NB4 (cell line): Measurements from ENCODE around the gene DDX5.
A peak's percentile ranks its signal among the peaks of the same experiment; 100 is the strongest.

ENCODE experiments used
- DNase-seq: peaks from one replicate; pipeline ENCODE4 v3.0.0; 2010; ENCODE audit warnings: low read depth
- H3K4me3 ChIP-seq: one replicate; pipeline ENCODE4 v1.5.1; 2011; ENCODE audit warnings: mild to moderate bottlenecking, low read depth, low read length, moderate library complexity
- MYC ChIP-seq: IDR thresholded peaks from 2 replicates; pipeline ENCODE4 v1.6.1; 2011; ENCODE audit warnings: low read depth, low read length
- POLR2A ChIP-seq: IDR thresholded peaks from 2 replicates; pipeline ENCODE4 v1.6.1; 2011; ENCODE audit warnings: mild to moderate bottlenecking; ENCODE audit not compliant: insufficient read length; ENCODE audit errors: extremely low read depth
- TF ChIP-seq, protein P1 (sequence below): IDR thresholded peaks from 2 replicates; pipeline ENCODE4 v1.6.1; 2011; ENCODE audit warnings: low read depth, low read length
- TF ChIP-seq, protein P2 (sequence below): IDR thresholded peaks from one replicate; pipeline ENCODE4 v1.5.1; 2012; ENCODE audit warnings: low read depth, low read length

DDX5 gene

DNA sequence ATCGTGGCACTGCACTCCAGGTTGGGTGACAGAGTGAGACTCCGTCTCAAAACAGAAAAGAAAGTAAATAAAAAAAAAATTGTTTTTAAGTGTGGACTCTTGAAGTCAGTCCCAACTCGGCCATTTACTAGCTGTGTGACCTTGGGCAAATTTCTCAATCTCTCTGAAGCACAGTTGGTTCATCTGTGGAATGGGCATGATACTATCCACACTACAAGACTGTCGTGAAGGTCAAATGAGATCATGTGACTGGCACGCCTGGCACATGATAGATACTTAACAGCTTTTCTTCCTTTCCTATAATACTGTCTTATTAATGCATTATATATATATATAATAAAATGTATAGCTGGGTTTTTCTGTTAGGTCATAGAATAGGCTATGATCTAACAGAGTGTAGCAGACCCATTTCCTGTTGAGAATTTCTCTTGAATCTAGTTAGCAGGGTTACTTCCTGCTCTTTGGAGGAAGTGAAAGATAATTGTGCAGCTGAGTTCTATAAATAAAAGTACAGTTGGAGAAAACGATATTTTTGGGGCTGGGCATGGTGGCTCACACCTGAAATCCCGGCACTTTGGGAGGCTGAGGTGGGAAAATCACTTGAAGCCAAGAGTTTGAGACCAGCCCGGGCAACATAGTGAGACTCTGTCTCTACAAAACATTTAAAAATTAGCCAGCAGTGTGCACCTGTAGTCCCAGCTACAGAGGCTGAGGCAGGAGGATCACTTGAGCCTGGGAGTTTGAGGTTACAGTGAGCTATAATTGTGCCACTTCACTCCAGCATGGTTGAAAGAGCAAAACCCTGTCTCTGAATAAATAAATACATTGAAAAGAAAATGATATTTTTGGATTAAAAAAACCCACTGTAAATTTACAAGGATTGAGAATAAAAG lies 49.9 kb downstream of the DDX5 start:
- TF ChIP-seq POLR2A (no peak), MYC (no peak)
- TF ChIP-seq, protein P1, sequence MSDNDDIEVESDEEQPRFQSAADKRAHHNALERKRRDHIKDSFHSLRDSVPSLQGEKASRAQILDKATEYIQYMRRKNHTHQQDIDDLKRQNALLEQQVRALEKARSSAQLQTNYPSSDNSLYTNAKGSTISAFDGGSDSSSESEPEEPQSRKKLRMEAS: no peak
- TF ChIP-seq, protein P2, sequence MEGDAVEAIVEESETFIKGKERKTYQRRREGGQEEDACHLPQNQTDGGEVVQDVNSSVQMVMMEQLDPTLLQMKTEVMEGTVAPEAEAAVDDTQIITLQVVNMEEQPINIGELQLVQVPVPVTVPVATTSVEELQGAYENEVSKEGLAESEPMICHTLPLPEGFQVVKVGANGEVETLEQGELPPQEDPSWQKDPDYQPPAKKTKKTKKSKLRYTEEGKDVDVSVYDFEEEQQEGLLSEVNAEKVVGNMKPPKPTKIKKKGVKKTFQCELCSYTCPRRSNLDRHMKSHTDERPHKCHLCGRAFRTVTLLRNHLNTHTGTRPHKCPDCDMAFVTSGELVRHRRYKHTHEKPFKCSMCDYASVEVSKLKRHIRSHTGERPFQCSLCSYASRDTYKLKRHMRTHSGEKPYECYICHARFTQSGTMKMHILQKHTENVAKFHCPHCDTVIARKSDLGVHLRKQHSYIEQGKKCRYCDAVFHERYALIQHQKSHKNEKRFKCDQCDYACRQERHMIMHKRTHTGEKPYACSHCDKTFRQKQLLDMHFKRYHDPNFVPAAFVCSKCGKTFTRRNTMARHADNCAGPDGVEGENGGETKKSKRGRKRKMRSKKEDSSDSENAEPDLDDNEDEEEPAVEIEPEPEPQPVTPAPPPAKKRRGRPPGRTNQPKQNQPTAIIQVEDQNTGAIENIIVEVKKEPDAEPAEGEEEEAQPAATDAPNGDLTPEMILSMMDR: no peak
- peak; percentile 67 for DNase-seq
- H3K4me3 ChIP-seq: no peak overlapping the region

DNA sequence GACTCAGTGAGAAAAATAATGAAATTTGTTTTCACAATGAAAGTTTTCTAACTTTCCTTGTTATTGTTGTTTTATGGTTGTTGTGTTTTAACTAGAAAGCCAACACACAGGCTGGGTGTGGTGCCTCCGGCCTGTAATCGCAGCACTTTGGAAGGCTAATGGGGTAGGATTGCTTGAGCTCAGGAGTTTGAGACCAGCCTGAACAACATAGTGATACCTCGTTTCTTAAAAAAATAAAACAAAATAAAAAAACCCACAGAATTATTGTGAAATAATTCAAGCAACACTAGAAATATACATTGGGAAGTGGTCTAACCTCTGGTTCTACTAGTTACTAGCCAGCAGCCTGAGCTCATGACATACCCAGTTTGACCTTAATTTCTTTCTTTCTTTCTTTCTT lies 56.5 kb downstream of the DDX5 start:
- peak; percentile 59 for DNase-seq

DNA sequence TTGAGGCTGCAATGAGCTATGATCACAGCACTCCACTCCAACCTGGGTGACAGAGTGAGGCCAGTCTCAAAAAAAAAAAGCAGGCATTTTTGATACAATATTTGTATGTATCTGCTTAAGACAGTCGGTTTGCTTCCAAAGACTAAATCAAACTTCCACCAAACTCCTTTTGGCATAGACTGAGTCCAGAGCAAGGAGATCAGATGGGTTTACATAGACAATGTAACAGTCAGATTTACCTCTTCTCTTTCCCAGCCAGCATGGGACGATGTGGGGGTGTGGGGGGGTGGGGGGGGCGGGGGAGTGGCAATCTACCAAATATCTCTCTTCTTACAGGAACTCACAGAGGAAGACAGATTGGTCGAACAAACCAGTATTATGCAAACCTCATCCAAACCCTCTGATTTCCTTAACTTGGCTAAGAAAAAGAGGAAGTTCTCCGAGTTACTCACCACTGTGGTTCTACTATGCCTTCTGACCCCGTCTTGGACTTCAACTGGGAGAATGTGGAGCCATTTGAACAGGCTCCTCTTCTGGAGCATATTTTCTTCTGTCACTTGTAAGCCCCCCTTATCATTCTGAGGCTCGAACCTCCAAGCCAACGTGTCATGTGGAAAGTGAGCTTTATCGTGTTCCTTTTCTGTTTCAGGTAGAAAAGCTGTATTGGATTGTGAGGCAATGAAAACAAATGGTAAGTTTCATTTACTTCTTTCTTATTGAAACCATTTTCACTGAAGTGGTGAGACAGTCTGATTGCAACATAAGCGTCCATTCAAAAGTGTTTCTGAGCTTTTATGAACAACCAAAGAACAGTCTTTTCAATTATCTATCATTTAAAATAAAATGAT lies 57.2 kb downstream of the DDX5 start, which contains the start of gene MILR1:
MILR1 (plus strand) TSS at position 451 of the 848 bp plus-strand sequence; CDS start at position 505, 54 bp downstream.
- peak; percentile 99 for DNase-seq
- peak; percentile 41; the same call in 1 of the 2 replicates for TF ChIP-seq MYC
- TF ChIP-seq POLR2A: no peak
- TF ChIP-seq, protein P1: 0 out of 2 replicates have a peak, but pooled peaks have one; percentile 16
- TF ChIP-seq, protein P2: no peak
- peak within 1 kb of the TSS; percentile 59 for H3K4me3 ChIP-seq

More for the DNA sequence above, 56.5 kb downstream of the DDX5 start:
- no peak for TF ChIP-seq MYC
- TF ChIP-seq, protein P2: no peak
- TF ChIP-seq, protein P1: no peak
- TF ChIP-seq POLR2A: no peak
- peak overlapping the region; percentile 59 for H3K4me3 ChIP-seq
